Activated gamma-delta T cell (primary cell): ENCODE measurements around the gene EOMES.

ENCODE experiments used
- DNase-seq: peaks from one replicate; lab custom pipeline; 2025; lab: John Stamatoyannopoulos, UW

EOMES gene

DNA sequence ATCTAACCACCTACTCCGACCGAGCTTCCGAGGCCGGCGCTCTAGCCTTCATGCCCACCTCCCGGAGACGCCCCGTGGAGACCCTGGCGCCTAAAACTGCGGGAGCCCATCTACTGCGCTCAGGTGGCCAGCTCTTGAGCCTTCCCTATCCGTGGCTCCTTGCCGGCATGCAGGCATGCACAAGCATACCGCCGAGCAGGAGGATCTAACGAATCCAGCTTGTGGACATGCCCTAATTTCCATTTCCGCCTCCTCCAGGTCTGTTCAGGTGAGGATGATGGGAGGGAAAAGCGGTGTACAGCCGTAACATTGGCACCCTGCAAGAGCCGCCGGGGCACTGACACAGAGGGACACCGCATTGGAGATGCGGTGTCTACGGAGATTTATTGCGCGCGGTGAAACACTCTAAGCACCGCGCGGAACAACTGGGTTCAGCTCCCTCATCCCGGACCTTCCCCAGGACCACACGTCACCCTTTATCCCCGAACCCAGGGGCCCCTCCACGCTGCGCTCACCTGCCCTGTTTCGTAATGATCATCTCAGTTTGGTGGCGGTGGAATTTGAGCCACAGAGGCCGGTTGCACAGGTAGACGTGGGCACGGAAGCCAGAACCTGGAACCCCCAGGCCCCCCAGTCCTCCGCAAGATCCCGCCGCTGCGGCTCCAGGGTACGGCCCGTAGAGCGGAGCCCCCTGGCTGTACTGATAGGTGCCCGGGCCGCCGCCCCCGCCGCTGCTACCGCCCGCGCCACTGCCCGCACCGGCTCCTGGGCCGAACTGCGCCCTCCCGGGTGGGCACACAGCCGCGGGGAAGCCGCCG lies 1.0 kb downstream of the EOMES start:
- DNase-seq: no peak

DNA sequence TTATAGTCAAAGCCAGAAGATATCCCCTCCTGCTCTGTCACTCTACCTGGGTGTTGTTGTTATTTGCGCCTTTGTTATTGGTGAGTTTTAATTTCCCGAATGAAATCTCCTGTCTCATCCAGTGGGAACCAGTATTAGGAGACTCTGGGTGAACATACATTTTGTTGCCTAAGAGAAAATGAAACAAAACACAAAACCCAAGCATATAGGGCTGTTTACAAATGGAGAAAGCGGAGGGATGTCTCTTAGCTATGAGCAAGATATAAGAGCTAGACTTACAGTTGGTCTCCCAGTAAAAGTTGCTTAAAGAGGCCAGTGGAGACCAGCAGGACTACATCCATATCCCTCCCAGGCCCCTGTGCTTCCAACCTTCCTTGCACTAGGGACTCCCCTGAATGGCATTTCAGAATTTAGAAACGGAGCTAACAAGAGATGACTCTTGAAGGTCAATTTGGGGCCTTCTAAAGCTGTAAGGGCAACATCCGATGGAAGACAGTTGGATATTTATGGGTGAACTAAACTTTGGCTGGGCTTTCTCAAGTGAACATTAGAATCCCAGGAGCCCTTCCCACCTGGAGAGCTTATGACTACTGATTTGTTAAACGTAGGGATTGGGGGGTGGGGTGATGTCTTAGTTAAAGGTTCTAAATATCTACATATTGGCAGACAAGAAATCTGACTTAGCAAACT lies 2.7 kb downstream of the EOMES start:
- no peak for DNase-seq

GRCh38 chr3:27718459-27718858 lies 3.7 kb downstream of the EOMES start:
- no peak for DNase-seq

DNA sequence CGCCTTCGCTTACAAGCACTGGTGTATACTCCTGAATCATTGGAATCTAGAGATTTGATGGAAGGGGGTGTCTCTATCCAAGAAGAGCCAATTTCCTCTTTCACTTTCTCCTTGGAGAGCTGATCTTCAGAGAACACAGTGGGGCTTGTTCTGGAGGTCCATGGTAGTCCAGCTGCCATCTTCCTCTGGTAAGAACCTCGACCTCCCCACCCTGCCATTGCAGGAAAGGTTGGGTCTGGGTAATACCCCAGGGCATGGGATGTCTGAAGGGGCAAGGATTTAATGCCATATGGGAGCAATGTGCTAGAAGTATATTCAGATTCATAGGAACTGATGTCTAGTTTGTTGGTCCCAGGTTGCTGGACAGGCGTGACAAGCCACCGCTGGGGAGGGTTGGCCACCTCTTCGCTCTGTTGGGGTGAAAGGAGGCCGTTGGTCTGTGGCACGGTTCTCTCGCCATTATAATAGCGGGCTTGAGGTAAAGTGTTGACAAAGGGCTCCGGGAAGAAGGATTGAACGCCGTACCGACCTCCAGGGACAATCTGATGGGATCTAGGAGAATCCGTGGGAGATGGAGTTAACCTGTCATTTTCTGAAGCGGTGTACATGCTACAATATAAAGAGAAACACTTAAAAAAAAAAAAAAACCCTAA lies 4.8 kb downstream of the EOMES start:
- no peak for DNase-seq

GRCh38 chr3:27716309-27716708 lies 5.8 kb downstream of the EOMES start:
- DNase-seq: no peak

- no peak for DNase-seq
These were observed 6.3 kb downstream of the EOMES start for GRCh38 chr3:27715863-27716262.

DNA sequence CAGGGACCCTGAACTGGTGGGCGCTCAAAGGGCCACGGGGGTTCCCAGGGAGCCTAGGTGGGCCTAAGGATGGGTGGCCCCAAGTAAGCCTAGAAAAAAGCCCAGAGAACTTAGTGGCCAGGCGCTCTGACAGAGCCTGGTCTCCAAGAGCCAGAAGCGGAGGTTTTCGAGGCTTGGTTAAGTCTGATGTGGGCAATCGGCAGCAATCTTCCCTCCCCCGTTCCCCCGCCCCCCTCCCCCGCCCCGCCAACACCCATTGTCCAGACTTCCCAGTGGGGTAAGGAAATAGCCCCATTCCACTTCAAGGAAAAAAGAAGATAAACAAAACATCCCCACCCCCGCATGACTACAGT lies 6.7 kb downstream of the EOMES start:
- DNase-seq: no peak

- peak; percentile 18 for DNase-seq
These were observed 7.2 kb downstream of the EOMES start for GRCh38 chr3:27714692-27715453.

DNA sequence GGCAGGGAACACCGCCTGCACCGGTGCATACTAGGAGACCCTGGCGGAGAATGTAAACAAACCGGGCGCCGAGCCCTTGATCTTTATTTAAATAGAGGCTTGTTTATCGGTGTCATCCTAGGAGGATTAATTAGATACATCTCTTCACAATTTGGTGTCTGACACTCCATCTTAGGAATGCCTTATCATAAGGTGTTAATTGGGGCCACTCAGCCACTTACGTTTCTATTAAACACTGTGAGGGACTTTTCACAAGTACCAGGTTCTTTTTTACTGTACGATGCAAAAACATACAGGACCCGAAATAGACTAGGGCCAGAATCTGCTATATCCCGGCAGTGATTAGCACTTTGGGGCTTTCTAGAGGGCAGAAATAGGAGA lies 8.0 kb downstream of the EOMES start:
- DNase-seq: no peak

DNA sequence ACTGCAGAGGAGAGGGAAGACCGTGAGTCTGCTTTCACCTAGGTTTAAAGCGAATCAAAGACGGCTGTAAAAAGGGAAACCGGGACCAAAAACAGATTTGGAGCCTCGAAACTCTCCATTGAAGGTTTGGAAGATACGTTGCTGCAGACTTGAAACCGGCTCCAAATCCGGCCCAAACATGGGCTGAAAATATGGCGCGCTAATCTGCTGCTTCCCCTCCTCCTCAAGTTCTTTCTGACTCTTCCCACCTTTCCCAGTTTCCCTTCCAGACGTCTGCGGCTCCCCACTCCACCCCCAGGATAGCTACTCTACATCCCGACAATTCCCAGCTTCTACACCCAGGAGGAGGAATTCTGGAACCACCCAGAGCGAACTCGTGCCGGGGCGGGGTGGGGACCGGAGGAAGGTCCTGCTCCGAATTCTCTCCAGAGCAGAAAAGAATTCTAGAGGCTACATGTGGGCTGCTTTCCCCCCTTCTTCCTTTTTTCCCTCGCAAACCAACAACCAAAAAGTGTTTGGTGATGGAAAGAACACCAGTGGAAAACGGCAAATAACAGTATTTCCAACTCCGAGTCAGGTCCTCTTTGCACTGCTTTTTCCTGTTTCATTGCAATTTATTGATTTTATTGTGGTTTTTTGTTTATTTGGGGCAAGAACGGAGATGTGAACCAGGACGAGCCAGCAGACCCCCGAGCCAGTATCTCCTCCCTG lies 8.5 kb downstream of the EOMES start:
- DNase-seq: no peak

- DNase-seq: no peak
These were observed 9.1 kb downstream of the EOMES start for GRCh38 chr3:27713078-27713423.

DNA sequence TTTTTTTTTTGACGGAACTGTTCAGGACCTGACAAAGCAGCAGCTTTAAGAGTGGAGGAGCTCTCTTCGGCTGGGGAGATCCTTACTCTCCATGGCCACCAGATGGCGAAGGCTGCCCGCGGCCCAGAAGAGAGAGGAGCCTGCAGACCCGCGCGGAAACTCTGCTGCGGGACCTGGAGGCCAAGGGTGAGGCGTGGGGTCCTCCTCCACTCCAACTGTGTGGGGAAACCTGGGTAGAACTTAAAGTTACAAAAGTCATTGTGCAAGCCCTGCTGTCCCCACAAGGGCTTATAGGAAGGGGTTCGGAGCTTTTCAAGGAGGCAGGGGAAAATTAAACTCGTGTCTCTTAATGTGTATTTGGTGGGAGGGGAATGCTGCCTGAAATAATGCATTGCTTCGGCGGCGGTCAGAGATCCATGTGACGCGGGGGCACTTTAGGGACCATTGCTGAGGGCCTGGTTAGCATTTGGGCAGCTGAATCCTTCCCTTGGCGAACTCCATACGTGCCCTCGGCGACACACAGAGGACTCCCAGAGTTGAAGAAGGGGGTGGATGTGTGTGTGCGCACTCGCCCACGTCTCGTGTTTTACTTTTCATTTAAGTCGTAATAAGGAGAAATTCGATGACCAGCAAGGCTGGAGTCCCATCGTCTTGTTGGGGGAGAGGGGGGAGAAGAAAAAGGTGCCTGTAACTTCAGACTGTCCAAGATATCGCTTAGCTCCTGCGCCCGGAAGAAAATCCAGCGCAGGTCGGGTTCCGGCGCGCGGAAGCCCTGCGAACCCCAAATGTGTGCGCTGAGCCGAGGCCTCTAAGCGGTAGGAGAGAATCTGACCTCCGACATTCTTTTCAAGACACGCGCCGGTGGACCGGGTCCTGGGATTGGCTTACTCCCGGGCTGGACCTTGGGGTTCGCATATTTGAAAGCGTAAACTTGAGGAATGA lies 9.7 kb downstream of the EOMES start:
- peak; percentile 54 for DNase-seq

- no peak for DNase-seq
These were observed 13.9 kb downstream of the EOMES start for GRCh38 chr3:27708250-27708649.

DNA sequence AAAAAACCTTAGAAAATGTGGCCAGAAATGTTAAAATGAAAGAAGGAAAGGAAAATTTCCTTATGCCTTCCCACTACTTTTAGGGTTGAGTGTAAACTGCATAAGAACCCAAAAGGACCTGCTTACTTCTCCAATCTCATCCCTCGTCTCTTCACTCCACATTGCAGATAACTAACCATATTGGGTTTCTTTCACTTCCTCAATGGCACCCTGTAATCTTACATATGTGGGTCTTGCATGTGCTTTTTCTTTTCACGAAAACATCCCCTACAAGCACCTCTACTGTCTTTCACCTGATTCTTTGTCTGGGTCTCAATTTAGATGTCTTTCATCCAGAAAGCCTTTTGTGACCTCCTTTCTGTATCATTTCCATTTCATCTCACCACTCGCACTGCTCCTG lies 23.1 kb downstream of the EOMES start:
- no peak for DNase-seq

GRCh38 chr3:27696906-27697305 lies 25.2 kb downstream of the EOMES start:
- DNase-seq: no peak

GRCh38 chr3:27695636-27696035 lies 26.5 kb downstream of the EOMES start:
- DNase-seq: no peak

DNA sequence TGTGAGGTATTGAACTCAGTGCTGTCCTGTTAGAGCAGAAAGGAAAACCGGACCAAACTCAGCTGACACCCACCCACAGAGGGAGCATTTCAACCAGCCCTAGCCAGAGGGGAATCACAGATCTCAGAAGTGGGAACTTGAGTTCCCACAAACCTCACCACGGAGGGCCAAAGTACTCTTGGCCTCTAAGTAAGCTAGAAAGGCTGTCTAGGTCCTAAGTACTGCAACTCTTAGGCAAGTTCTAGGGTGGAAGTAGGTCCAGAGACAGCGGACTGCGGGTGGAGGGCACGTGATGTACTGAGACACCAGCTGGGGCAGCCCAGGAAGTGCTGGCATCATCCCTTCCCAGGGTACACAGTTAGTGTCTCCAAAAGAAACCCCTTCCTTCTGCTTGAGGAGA lies 34.1 kb downstream of the EOMES start:
- no peak for DNase-seq

- no peak for DNase-seq
These were observed 35.5 kb downstream of the EOMES start for GRCh38 chr3:27686642-27687041.

DNA sequence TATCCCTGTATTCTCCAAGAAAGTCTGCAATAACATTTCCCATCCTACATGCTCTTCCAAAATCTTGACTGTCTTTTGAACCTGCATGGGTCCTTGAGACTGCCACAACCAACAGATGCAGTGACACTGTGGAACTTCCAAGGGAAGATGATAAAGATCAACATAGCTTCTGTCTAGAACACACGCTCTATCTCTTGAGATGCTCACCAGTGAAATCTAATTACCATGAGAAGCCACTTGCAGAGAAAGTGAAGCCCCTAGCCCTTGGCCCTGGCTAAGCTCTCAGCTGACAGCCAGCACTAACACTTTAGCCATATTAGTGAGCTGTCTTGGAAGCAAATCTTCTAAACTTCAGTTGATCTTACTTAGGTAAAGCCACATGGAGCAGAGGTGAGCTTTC lies 36.6 kb downstream of the EOMES start:
- no peak for DNase-seq

- DNase-seq: no peak
These were observed 37.8 kb downstream of the EOMES start for GRCh38 chr3:27684302-27684701.

GRCh38 chr3:27681249-27681748 lies 40.8 kb downstream of the EOMES start:
- DNase-seq: no peak
